COR-L47 (cell line): Measurements from ENCODE around the gene KCND3.

Experiments used
- DNase-seq: peaks from one replicate; lab custom pipeline; 2025; lab: John Stamatoyannopoulos, UW

The KCND3 gene

GRCh38 chr1:111911061-111911460 lies 78.4 kb downstream of the KCND3 start:
- no peak for DNase-seq

DNA sequence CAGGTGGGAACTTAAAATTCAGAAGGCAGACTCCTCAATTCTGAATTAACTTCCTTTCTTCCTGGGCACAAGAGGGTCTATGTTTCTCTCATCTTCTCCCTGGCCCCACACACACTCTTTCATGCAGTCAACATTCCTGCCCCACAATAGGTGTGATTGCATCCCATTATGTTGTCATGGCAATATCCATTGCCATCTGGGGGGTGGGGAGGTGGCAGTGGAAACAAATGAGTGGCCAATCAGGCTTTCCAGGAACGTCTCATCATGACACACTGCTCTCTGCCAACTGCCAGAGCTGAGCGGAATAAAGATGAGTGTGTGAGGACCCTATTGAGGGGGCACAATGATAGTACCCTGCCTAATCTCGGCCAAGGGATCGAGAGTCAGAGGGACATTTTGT lies 80.4 kb downstream of the KCND3 start:
- DNase-seq = peak; percentile 64

- no peak for DNase-seq
These were observed 81.4 kb downstream of the KCND3 start for GRCh38 chr1:111908011-111908621.

DNA sequence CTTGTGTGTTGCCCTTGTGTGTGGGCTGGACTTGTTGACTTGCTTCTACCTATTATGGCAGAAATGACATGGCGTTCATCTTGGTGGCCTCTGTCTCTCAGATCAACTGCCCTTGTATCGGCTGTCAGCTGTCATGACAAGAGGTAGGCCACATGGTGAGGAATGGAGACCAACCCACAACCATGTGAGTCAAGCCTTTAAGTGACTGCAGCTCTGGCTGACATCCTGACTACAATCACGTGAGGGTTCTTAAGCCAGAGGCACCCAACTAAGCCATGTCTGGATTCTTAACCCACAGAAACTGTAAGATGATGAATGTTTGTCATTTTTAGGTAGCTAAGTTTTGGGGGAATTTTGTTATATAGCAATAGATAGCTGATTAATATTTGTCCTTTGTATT lies 82.1 kb downstream of the KCND3 start:
- DNase-seq = no peak

GRCh38 chr1:111906816-111907215 lies 82.7 kb downstream of the KCND3 start:
- DNase-seq = no peak

- no peak for DNase-seq
These were observed 83.4 kb downstream of the KCND3 start for GRCh38 chr1:111906111-111906510.

DNA sequence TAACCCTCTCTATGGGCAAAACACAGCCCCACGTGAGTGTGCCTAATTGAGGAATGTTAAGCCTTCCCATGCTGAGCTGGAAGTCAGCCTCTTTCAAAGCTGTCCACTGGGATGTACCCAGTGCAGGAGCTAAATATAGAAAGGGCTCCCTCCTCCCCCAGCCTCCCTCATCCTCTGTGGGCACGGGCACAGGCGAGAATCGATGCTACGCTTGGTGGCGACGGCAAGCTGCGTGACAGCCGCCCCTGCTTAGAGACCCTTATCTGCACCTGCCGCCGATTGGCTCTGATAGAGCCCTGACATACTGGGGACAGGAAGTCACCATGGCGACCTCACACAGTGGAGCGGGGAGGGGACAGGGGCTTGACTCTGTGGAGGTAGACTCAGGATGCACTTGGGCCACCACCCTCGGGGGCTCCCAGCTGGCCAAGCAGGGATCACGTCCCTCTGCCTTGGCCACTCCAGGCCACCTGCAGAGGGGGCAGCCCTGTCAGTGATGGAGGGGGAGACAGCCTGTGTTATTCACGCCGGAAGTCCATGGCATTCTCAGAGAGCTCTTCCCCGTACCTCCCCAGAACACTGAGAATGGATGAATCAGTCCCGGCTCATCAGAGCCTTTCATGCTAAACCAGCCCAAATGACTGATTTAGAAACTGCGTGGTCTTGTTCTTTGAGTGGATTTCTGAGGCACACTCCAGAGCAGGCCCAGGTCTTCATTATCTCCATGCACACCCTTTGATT lies 84.8 kb downstream of the KCND3 start:
- DNase-seq = peak; percentile 43

- DNase-seq = no peak
These were observed 85.5 kb downstream of the KCND3 start for GRCh38 chr1:111903871-111904449.

DNA sequence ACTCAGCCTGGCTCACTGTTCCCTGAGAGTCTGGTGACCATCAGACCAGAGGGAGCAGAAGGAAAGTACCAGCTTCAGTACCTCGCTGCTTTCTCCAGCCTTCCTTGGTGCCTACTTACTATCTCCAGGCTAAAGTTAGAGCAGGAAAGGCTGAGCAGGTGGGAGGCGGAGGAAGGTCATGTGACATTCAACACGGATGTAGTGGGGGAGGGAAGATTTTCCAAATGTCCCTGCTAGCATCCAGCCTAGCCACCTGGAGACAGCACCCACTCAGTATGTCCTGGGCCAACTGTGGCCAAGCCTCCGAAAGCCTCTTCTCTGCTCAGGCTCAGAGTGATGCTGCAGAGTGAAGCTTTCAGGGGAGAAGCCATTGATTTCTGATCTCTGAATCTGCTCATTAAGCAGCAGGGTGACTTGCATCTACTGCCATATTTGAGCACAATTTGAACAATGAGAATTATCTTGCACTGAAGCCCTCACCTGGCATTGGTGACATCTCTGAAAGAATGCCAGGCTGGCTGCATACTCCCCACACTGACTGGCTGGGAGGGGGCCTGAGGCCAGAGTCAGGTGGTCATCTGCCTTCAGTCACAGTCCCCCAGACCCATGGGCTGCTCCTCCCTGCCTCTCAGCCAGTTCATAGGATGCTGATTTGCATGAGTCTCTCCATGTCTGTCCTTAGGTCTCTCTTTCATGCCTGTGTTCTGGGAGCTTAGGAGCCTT lies 86.2 kb downstream of the KCND3 start:
- no peak for DNase-seq

- DNase-seq = no peak
These were observed 94.0 kb downstream of the KCND3 start for GRCh38 chr1:111895469-111895868.

DNA sequence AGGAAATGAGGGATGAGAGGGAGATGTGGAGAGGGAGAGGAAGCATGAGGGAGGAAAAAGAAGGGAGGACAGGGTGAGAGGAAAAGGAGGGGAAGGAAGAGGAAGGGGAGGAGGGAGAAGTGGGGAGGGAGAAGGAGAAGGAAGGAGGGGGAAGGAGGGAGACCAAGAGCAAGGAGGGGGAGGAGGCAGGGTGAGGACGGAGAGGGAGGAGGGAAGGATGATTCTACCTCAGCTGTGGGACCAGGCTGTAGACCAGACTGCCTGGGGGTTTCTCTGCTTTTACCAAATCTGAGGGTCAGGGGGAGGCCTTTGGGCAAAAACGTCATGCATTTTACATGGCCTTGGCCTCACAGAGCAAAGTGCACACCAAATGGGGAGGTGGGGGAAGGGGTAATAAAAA lies 94.5 kb downstream of the KCND3 start:
- no peak for DNase-seq

- DNase-seq = no peak
These were observed 95.0 kb downstream of the KCND3 start for GRCh38 chr1:111894497-111894896.

- DNase-seq = no peak
These were observed 97.9 kb downstream of the KCND3 start for GRCh38 chr1:111891566-111891965.

- no peak for DNase-seq
These were observed 100.6 kb downstream of the KCND3 start for GRCh38 chr1:111888740-111889376.

GRCh38 chr1:111887875-111888274 lies 101.6 kb downstream of the KCND3 start:
- no peak for DNase-seq

DNA sequence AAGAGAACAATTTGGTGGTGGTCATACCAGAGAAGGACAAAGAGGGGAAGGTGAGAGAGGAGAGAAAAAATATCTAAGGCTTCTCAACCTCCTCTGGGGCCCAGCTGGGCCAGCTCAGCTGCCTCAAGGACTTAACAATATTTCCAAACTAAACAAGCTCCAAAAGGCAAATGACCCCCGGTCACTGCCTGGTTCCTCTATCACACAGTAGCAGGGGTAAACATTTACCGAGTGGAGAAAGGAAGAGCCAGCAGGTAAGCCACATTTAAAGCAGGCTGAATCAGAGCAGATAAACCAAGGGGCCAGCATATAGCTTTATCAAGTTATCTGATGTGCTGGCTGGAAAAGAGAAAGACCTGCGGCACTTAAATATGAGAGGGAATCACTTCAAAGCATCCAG lies 102.1 kb downstream of the KCND3 start:
- no peak for DNase-seq

DNA sequence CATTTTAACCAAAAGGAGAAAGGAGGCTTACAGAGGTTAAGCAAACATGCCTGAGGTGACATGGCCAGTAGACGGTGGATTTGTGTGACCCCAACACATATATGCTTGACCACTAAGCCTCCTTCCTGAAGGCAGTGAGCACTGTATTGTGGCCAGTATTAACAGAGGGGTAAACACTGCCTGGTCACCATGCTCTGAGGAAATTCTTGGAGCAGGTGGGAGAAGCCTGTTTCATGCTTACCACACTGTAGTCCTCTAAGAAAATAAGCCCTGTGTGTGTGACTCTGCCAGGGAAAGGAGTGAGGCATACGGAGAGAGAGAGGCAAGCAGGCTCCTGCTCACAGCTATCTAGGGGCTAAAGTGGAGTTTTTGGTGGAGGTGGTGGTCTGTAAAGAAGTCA lies 102.7 kb downstream of the KCND3 start:
- no peak for DNase-seq

DNA sequence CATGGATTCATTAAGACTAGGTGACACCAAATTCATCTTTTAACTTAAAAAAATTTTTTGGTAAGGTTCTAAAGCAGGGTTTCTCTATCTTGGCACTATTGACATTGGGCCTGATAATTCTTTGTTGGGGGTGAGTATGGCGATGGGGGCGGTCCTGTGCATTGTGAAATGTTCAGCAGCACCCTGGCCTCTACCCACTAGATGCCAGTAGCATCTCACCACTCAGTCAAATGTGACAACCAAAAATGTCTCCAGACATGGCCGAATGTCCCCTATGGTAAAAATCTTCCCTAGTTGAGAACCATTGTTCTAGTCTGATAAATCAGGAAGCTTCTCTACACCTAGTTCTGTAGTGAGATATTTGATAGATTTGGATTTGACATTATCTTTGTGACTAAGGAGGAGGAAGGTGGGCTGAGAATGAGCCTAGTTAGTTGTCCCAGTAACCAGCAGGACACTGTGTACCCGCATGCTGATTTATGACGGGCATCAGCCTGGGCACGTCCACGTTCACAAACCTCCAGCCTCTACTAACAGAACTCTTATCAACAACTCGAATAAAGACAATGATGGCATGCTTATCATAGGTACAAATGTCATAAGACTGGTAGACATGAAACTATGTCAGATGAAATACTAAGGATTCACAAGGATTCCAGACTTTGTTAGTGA lies 104.6 kb downstream of the KCND3 start:
- peak; percentile 17 for DNase-seq

GRCh38 chr1:111882986-111883560 lies 106.4 kb downstream of the KCND3 start:
- DNase-seq = no peak

DNA sequence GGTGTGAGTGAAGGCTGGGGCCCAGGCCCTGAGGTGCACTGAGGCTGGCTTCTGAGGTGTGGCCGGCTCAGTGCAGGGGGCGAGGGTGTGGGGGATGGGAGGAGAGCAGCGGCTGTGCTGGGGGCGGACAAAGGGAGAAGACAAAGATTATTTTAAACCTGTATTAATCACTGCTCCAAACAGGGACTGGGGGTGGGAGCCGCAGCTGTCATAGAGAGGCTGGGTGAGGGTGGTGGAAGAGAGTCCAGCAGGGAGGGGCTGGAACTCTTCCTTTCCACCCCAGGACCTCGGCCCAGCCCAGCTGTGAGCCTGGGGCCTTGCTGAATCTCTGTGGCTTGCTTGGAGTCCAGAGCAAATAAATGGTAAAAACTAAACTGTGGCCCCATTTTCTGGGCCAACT lies 106.9 kb downstream of the KCND3 start:
- no peak for DNase-seq
